ENCODE results near the gene AGBL4. TPM values are rescaled to one million over a fixed set of nuclear protein-coding genes. Genes with fewer than 3 reads are reported as not detected.
A peak's percentile ranks its signal among the peaks of the same experiment; 100 is the strongest.

Gene AGBL4
- total and polyA plus RNA-seq, 5 experiments from 2014 or later, result 0.16 to 0.25 TPM; not detected in 3

GRCh38 chr1:48568501-48568900 is 1455.3 kb downstream of the AGBL4 start:
- Mint-ChIP-seq H3K4me3 (no peak overlapping the region), H3K36me3 (no peaks in the 10 kb centered on the region), H3K4me1 (no peaks in the 10 kb centered on the region), H3K27me3 (peaks cover 2 to 22% (median 6%) of the 10 kb centered on the region in 5 donors), H3K27ac (no peak overlapping the region), H3K9me3 (no peaks in the 10 kb centered on the region)
- DNase-seq (no peak), ATAC-seq (no peak)
- POLR2A ChIA-PET, result no interaction called here

- no peaks in the 10 kb centered on the region for H3K36me3 Mint-ChIP-seq
- no peaks in the 10 kb centered on the region for H3K9me3 Mint-ChIP-seq
- DNase-seq, result no peak
- no peaks in the 10 kb centered on the region for H3K4me1 Mint-ChIP-seq
- H3K27ac Mint-ChIP-seq, result peak overlapping the region in 1 of 10 donors; percentile 36
- H3K27me3 Mint-ChIP-seq, result peaks cover 1 to 18% (median 7%) of the 10 kb centered on the region in 5 donors
- no peak overlapping the region for H3K4me3 Mint-ChIP-seq
- POLR2A ChIA-PET, result no interaction called here
- ATAC-seq, result no peak
Observed at GRCh38 chr1:48566492-48566891, 1457.3 kb downstream of the AGBL4 start.

- no peaks in the 10 kb centered on the region for H3K9me3 Mint-ChIP-seq
- DNase-seq, result no peak
- H3K4me3 Mint-ChIP-seq, result no peak overlapping the region
- POLR2A ChIA-PET, result no interaction called here
- ATAC-seq, result no peak
- H3K36me3 Mint-ChIP-seq, result no peaks in the 10 kb centered on the region
- H3K27ac Mint-ChIP-seq, result peak overlapping the region in 1 of 10 donors; percentile 26
- no peaks in the 10 kb centered on the region for H3K4me1 Mint-ChIP-seq
- peaks cover 5 to 35% (median 13%) of the 10 kb centered on the region in 5 donors for H3K27me3 Mint-ChIP-seq
Observed at GRCh38 chr1:48563021-48563420, 1460.7 kb downstream of the AGBL4 start.

- H3K27ac Mint-ChIP-seq, result no peak overlapping the region
- no peaks in the 10 kb centered on the region for H3K4me1 Mint-ChIP-seq
- DNase-seq, result no peak
- no peaks in the 10 kb centered on the region for H3K9me3 Mint-ChIP-seq
- H3K4me3 Mint-ChIP-seq, result no peak overlapping the region
- POLR2A ChIA-PET, result no interaction called here
- H3K36me3 Mint-ChIP-seq, result no peaks in the 10 kb centered on the region
- H3K27me3 Mint-ChIP-seq, result peaks cover 5 to 29% (median 13%) of the 10 kb centered on the region in 5 donors
- no peak for ATAC-seq
Observed at GRCh38 chr1:48561444-48561843, 1462.3 kb downstream of the AGBL4 start.

- Mint-ChIP-seq H3K27ac (no peak overlapping the region), H3K9me3 (no peaks in the 10 kb centered on the region), H3K4me3 (no peak overlapping the region), H3K27me3 (peaks cover 5 to 29% (median 13%) of the 10 kb centered on the region in 5 donors), H3K36me3 (no peaks in the 10 kb centered on the region), H3K4me1 (no peaks in the 10 kb centered on the region)
- no peak for ATAC-seq
- DNase-seq, result no peak
- POLR2A ChIA-PET, result no interaction called here
Observed at GRCh38 chr1:48560577-48560976, 1463.2 kb downstream of the AGBL4 start.

GRCh38 chr1:48560116-48560515 is 1463.6 kb downstream of the AGBL4 start:
- POLR2A ChIA-PET, result no interaction called here
- Mint-ChIP-seq H3K9me3 (no peaks in the 10 kb centered on the region), H3K27me3 (peaks cover 5 to 29% (median 13%) of the 10 kb centered on the region in 5 donors), H3K27ac (no peak overlapping the region), H3K4me3 (no peak overlapping the region), H3K36me3 (no peaks in the 10 kb centered on the region), H3K4me1 (no peaks in the 10 kb centered on the region)
- DNase-seq, result no peak
- ATAC-seq, result no peak

- H3K27me3 Mint-ChIP-seq, result peaks cover 5 to 22% (median 13%) of the 10 kb centered on the region in 5 donors
- no peak for ATAC-seq
Observed at GRCh38 chr1:48558366-48558765, 1465.4 kb downstream of the AGBL4 start.

GRCh38 chr1:48556186-48556850 is 1467.4 kb downstream of the AGBL4 start:
- no peaks in the 10 kb centered on the region for H3K36me3 Mint-ChIP-seq
- H3K9me3 Mint-ChIP-seq, result no peaks in the 10 kb centered on the region
- DNase-seq, result no peak
- no peaks in the 10 kb centered on the region for H3K4me1 Mint-ChIP-seq
- no peak overlapping the region for H3K4me3 Mint-ChIP-seq
- POLR2A ChIA-PET, result no interaction called here
- no peak overlapping the region for H3K27ac Mint-ChIP-seq
- ATAC-seq, result no peak
- peaks cover 3 to 15% (median 13%) of the 10 kb centered on the region in 5 donors for H3K27me3 Mint-ChIP-seq

More at GRCh38 chr1:48558366-48558765, 1465.4 kb downstream of the AGBL4 start:
- Mint-ChIP-seq H3K27ac (no peak overlapping the region), H3K4me1 (no peaks in the 10 kb centered on the region), H3K4me3 (no peak overlapping the region), H3K9me3 (no peaks in the 10 kb centered on the region), H3K36me3 (no peaks in the 10 kb centered on the region)
- no peak for DNase-seq
- POLR2A ChIA-PET, result no interaction called here

GRCh38 chr1:48555271-48555670 is 1468.5 kb downstream of the AGBL4 start:
- Mint-ChIP-seq H3K27ac (no peak overlapping the region), H3K9me3 (no peaks in the 10 kb centered on the region), H3K36me3 (no peaks in the 10 kb centered on the region), H3K4me1 (no peaks in the 10 kb centered on the region), H3K27me3 (peaks cover 4 to 13% (median 8%) of the 10 kb centered on the region in 5 donors), H3K4me3 (no peak overlapping the region)
- POLR2A ChIA-PET, result no interaction called here
- ATAC-seq (no peak), DNase-seq (no peak)

- ATAC-seq, result no peak
- Mint-ChIP-seq H3K27me3 (peaks cover 0 to 7% (median 2%) of the 10 kb centered on the region in 5 donors), H3K4me3 (no peak overlapping the region), H3K36me3 (no peaks in the 10 kb centered on the region), H3K27ac (no peak overlapping the region), H3K9me3 (no peaks in the 10 kb centered on the region), H3K4me1 (no peaks in the 10 kb centered on the region)
- POLR2A ChIA-PET, result no interaction called here
- DNase-seq, result no peak
Observed at GRCh38 chr1:48552903-48553606, 1470.7 kb downstream of the AGBL4 start.

GRCh38 chr1:48552420-48552819 is 1471.3 kb downstream of the AGBL4 start:
- Mint-ChIP-seq H3K9me3 (no peaks in the 10 kb centered on the region), H3K4me3 (no peak overlapping the region), H3K27me3 (peaks cover 2 to 7% (median 2%) of the 10 kb centered on the region in 5 donors), H3K36me3 (no peaks in the 10 kb centered on the region), H3K27ac (no peak overlapping the region), H3K4me1 (no peaks in the 10 kb centered on the region)
- no peak for DNase-seq
- no peak for ATAC-seq
- POLR2A ChIA-PET, result no interaction called here

- Mint-ChIP-seq H3K4me1 (no peaks in the 10 kb centered on the region), H3K4me3 (no peak overlapping the region), H3K27ac (no peak overlapping the region), H3K36me3 (no peaks in the 10 kb centered on the region), H3K9me3 (no peaks in the 10 kb centered on the region), H3K27me3 (peaks cover 3 to 19% (median 11%) of the 10 kb centered on the region in 5 donors)
- ATAC-seq (no peak), DNase-seq (no peak)
- POLR2A ChIA-PET, result no interaction called here
Observed at GRCh38 chr1:48548985-48549384, 1474.8 kb downstream of the AGBL4 start.

GRCh38 chr1:48547561-48548220 is 1476.1 kb downstream of the AGBL4 start:
- Mint-ChIP-seq H3K36me3 (no peaks in the 10 kb centered on the region), H3K9me3 (no peaks in the 10 kb centered on the region), H3K4me1 (no peaks in the 10 kb centered on the region), H3K4me3 (no peak overlapping the region), H3K27me3 (peaks cover 4 to 24% (median 11%) of the 10 kb centered on the region in 5 donors), H3K27ac (no peak overlapping the region)
- POLR2A ChIA-PET, result no interaction called here
- DNase-seq, result no peak
- no peak for ATAC-seq
